GM12878 (cell line): Measurements from ENCODE around the gene NLRC5. TPM values are rescaled to one million over a fixed set of nuclear protein-coding genes. Genes with fewer than 3 reads are reported as not detected.
A peak's percentile ranks its signal among the peaks of the same experiment; 100 is the strongest.

Experiments used
- CBX3 ChIP-seq: fragments of 200-600 bp; sonication (generic); IDR thresholded peaks from 2 replicates; pipeline ENCODE4 v1.6.1; 2016; ENCODE audit warnings: low read depth, borderline replicate concordance
- E2F4 ChIP-seq: IDR thresholded peaks from 2 replicates; pipeline ENCODE4 v1.6.1; 2012; ENCODE audit warnings: low read depth, low read length, improper control_type of control experiment
- FOS ChIP-seq: IDR thresholded peaks from 3 replicates; pipeline ENCODE4 v1.6.1; 2011; ENCODE audit warnings: borderline replicate concordance; ENCODE audit not compliant: insufficient read length; ENCODE audit errors: extremely low read depth
- FOXM1 ChIP-seq: IDR thresholded peaks from 2 replicates; pipeline ENCODE4 v1.6.1; 2012; ENCODE audit warnings: low read depth, mild to moderate bottlenecking, inconsistent platforms, low read length, moderate library complexity
- HDGF ChIP-seq: fragments of 450-650 bp; IDR thresholded peaks from 2 replicates; pipeline ENCODE4 v1.6.1; 2016; ENCODE audit warnings: antibody characterized with exemption
- IRF4 ChIP-seq: IDR thresholded peaks from 2 replicates; pipeline ENCODE4 v1.6.1; 2011; ENCODE audit warnings: low read depth, low read length
- JUNB ChIP-seq: IDR thresholded peaks from 2 replicates; pipeline ENCODE4 v1.6.1; 2016; ENCODE audit warnings: antibody characterized with exemption, mild to moderate bottlenecking
- MAX ChIP-seq: IDR thresholded peaks from 2 replicates; pipeline ENCODE4 v1.6.1; 2012; ENCODE audit warnings: low read depth, low read length, improper control_type of control experiment
- MEF2A ChIP-seq: IDR thresholded peaks from 2 replicates; pipeline ENCODE4 v1.6.1; 2011; ENCODE audit warnings: low read depth, mild to moderate bottlenecking, low read length, moderate library complexity; ENCODE audit not compliant: insufficient read depth
- PML ChIP-seq: IDR thresholded peaks from 2 replicates; pipeline ENCODE4 v1.6.1; 2012; ENCODE audit warnings: low read length, inconsistent platforms
- POLR2AphosphoS5 ChIP-seq: IDR thresholded peaks from 2 replicates; pipeline ENCODE4 v1.6.1; 2011; ENCODE audit warnings: mild to moderate bottlenecking, low read length, inconsistent platforms
- RBBP5 ChIP-seq: fragments of 200-600 bp; sonication (generic); conservative IDR thresholded peaks from 2 replicates; pipeline ENCODE4 v1.6.1; 2016
- SMARCA5 ChIP-seq: fragments of 450-650 bp; IDR thresholded peaks from 2 replicates; pipeline ENCODE4 v1.6.1; 2017; ENCODE audit warnings: mild to moderate bottlenecking
- ZNF207 ChIP-seq: fragments of 450-650 bp; IDR thresholded peaks from 2 replicates; pipeline ENCODE4 v1.6.1; 2014; ENCODE audit warnings: antibody characterized with exemption, mild to moderate bottlenecking, borderline replicate concordance
- ZZZ3 ChIP-seq: IDR thresholded peaks from 2 replicates; pipeline ENCODE4 v1.6.1; 2011; ENCODE audit warnings: low read depth; ENCODE audit not compliant: control insufficient read depth, insufficient read length
- polyA plus RNA-seq, 11 experiments: library from polyadenylated mRNA; depleted of rRNA in 4 of 11; unstranded in 6 of 11; stranded (reverse) in 5 of 11; fragments of >200 nt; fragmentation: Nextera tagmentation in 4 of 11; fragmentation: Illumina TruSeq in 1 of 11; extraction: Ambion mirVana in 4 of 11; extraction: Trizol in 1 of 11; gene quantifications; 1 replicate in 1 of 11; 2 replicates in 10 of 11; pipeline versions ENCODE4 v1.2.1 to v1.2.3, GENCODE V29; 2011 to 2016; ENCODE audit warnings: inconsistent platforms in 2 of 11, missing spikeins in 2 of 11, low read depth in 1 of 11
- total RNA-seq, 4 experiments: library from RNA; depleted of rRNA in 3 of 4; stranded (reverse); fragments of >200 nt in 3 of 4; fragmentation: Illumina TruSeq in 1 of 4; extraction: Trizol in 1 of 4; gene quantifications; 2 replicates each; pipeline versions ENCODE4 v1.2.1 to v1.2.3, GENCODE V29; 2013 to 2021
- TF ChIP-seq, protein P1 (sequence below): fragments of 450-650 bp; IDR thresholded peaks from 2 replicates; pipeline ENCODE4 v1.6.1; 2018; ENCODE audit warnings: borderline replicate concordance, mild to moderate bottlenecking; ENCODE audit not compliant: partially characterized antibody
- TF ChIP-seq, protein P2 (sequence below): fragments of 450-650 bp; IDR thresholded peaks from 2 replicates; pipeline ENCODE4 v1.6.1; 2017; ENCODE audit warnings: mild to moderate bottlenecking, low read depth, inconsistent platforms; ENCODE audit not compliant: poor library complexity, severe bottlenecking
- TF ChIP-seq, protein P3 (sequence below): fragments of 450-650 bp; formaldehyde crosslinking; IDR thresholded peaks from 2 replicates; pipeline ENCODE4 v1.5.0; 2022; ENCODE audit warnings: mild to moderate bottlenecking, missing genetic modification characterization
- TF ChIP-seq, protein P4 (sequence below): fragments of 450-650 bp; IDR thresholded peaks from 2 replicates; pipeline ENCODE4 v1.6.1; 2016; ENCODE audit warnings: mild to moderate bottlenecking

The NLRC5 gene
- total and polyA plus RNA-seq, 10 of the 15 experiments (the other 5 are each of a cell fraction or from before 2014, with no cell fraction given): 13.1 to 105 (median 57.3) TPM

GRCh38 chr16:56950881-56951771, 38.2 kb upstream of the NLRC5 start (continued):
- TF ChIP-seq RBBP5: no peak
- TF ChIP-seq ZNF207: no peak
- no peak for TF ChIP-seq CBX3
- TF ChIP-seq ZZZ3: no peak
- no peak for TF ChIP-seq FOXM1
- TF ChIP-seq, protein P1, sequence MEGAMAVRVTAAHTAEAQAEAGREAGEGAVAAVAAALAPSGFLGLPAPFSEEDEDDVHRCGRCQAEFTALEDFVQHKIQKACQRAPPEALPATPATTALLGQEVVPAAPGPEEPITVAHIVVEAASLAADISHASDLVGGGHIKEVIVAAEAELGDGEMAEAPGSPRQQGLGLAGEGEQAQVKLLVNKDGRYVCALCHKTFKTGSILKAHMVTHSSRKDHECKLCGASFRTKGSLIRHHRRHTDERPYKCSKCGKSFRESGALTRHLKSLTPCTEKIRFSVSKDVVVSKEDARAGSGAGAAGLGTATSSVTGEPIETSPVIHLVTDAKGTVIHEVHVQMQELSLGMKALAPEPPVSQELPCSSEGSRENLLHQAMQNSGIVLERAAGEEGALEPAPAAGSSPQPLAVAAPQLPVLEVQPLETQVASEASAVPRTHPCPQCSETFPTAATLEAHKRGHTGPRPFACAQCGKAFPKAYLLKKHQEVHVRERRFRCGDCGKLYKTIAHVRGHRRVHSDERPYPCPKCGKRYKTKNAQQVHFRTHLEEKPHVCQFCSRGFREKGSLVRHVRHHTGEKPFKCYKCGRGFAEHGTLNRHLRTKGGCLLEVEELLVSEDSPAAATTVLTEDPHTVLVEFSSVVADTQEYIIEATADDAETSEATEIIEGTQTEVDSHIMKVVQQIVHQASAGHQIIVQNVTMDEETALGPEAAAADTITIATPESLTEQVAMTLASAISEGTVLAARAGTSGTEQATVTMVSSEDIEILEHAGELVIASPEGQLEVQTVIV: no peak
- TF ChIP-seq E2F4: no peak
- TF ChIP-seq SMARCA5: no peak; the same call in 1 of the 2 replicates
- TF ChIP-seq MAX: no peak
- no peak for TF ChIP-seq JUNB
- TF ChIP-seq IRF4: 0 out of 2 replicates have a peak, but pooled peaks have one; percentile 31
- TF ChIP-seq, protein P2, sequence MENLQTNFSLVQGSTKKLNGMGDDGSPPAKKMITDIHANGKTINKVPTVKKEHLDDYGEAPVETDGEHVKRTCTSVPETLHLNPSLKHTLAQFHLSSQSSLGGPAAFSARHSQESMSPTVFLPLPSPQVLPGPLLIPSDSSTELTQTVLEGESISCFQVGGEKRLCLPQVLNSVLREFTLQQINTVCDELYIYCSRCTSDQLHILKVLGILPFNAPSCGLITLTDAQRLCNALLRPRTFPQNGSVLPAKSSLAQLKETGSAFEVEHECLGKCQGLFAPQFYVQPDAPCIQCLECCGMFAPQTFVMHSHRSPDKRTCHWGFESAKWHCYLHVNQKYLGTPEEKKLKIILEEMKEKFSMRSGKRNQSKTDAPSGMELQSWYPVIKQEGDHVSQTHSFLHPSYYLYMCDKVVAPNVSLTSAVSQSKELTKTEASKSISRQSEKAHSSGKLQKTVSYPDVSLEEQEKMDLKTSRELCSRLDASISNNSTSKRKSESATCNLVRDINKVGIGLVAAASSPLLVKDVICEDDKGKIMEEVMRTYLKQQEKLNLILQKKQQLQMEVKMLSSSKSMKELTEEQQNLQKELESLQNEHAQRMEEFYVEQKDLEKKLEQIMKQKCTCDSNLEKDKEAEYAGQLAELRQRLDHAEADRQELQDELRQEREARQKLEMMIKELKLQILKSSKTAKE: no peak
- TF ChIP-seq MEF2A: no peak
- TF ChIP-seq, protein P3, sequence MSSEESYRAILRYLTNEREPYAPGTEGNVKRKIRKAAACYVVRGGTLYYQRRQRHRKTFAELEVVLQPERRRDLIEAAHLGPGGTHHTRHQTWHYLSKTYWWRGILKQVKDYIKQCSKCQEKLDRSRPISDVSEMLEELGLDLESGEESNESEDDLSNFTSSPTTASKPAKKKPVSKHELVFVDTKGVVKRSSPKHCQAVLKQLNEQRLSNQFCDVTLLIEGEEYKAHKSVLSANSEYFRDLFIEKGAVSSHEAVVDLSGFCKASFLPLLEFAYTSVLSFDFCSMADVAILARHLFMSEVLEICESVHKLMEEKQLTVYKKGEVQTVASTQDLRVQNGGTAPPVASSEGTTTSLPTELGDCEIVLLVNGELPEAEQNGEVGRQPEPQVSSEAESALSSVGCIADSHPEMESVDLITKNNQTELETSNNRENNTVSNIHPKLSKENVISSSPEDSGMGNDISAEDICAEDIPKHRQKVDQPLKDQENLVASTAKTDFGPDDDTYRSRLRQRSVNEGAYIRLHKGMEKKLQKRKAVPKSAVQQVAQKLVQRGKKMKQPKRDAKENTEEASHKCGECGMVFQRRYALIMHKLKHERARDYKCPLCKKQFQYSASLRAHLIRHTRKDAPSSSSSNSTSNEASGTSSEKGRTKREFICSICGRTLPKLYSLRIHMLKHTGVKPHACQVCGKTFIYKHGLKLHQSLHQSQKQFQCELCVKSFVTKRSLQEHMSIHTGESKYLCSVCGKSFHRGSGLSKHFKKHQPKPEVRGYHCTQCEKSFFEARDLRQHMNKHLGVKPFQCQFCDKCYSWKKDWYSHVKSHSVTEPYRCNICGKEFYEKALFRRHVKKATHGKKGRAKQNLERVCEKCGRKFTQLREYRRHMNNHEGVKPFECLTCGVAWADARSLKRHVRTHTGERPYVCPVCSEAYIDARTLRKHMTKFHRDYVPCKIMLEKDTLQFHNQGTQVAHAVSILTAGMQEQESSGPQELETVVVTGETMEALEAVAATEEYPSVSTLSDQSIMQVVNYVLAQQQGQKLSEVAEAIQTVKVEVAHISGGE (CRISPR knock-in tag): no peak
- TF ChIP-seq HDGF: peak; percentile 97
- no peak for TF ChIP-seq PML
- TF ChIP-seq FOS: no peak
- TF ChIP-seq POLR2AphosphoS5: no peak
- TF ChIP-seq, protein P4, sequence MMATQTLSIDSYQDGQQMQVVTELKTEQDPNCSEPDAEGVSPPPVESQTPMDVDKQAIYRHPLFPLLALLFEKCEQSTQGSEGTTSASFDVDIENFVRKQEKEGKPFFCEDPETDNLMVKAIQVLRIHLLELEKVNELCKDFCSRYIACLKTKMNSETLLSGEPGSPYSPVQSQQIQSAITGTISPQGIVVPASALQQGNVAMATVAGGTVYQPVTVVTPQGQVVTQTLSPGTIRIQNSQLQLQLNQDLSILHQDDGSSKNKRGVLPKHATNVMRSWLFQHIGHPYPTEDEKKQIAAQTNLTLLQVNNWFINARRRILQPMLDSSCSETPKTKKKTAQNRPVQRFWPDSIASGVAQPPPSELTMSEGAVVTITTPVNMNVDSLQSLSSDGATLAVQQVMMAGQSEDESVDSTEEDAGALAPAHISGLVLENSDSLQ: no peak
